Epithelial cell of proximal tubule (primary cell): Measurements from ENCODE around the gene C1QTNF1. TPM values are rescaled to one million over a fixed set of nuclear protein-coding genes. Genes with fewer than 3 reads are reported as not detected.
A peak's percentile ranks its signal among the peaks of the same experiment; 100 is the strongest.

Source experiments
- DNase-seq: peaks from one replicate; pipeline ENCODE4 v3.0.0-alpha.2; 2011; ENCODE audit warnings: low read depth
- H3K4me3 ChIP-seq: 2 replicates; pipeline ENCODE4 v1.5.1; 2011; ENCODE audit warnings: low read depth, mild to moderate bottlenecking, low read length
- CTCF ChIP-seq: conservative IDR thresholded peaks from 2 replicates; pipeline ENCODE4 v1.5.1; 2012; ENCODE audit warnings: low read depth, mild to moderate bottlenecking, low read length
- total RNA-seq: library from RNA; depleted of rRNA; stranded (reverse); fragments of >200 nt; gene quantifications from 2 replicates; pipeline ENCODE4 v1.2.3, GENCODE V29; 2015

C1QTNF1 gene
- total RNA-seq, 1 donor from 2014 or later: 2.1 TPM

GRCh38 chr17:79088997-79089328 lies 65.0 kb downstream of the C1QTNF1 start:
- TF ChIP-seq CTCF: no peak
- H3K4me3 ChIP-seq: no peak overlapping the region
- DNase-seq: no peak

- H3K4me3 ChIP-seq: no peak overlapping the region
- TF ChIP-seq CTCF: no peak
- DNase-seq: no peak
Observed at GRCh38 chr17:79089720-79090442, 65.9 kb downstream of the C1QTNF1 start.

- DNase-seq: no peak
- peak; percentile 33 for TF ChIP-seq CTCF
- no peak overlapping the region for H3K4me3 ChIP-seq
Observed at GRCh38 chr17:79090443-79091225, 66.7 kb downstream of the C1QTNF1 start.

GRCh38 chr17:79091226-79091670 lies 67.3 kb downstream of the C1QTNF1 start:
- DNase-seq: no peak
- TF ChIP-seq CTCF: no peak
- H3K4me3 ChIP-seq: no peak overlapping the region

- DNase-seq: no peak
- no peak for TF ChIP-seq CTCF
- H3K4me3 ChIP-seq: no peak overlapping the region
Observed at GRCh38 chr17:79092567-79092966, 68.6 kb downstream of the C1QTNF1 start.

- H3K4me3 ChIP-seq: no peak overlapping the region
- DNase-seq: no peak
- no peak for TF ChIP-seq CTCF
Observed at GRCh38 chr17:79093270-79093669, 69.3 kb downstream of the C1QTNF1 start.
